HUDEP-2 (cell line): Measurements from ENCODE around the gene FAM169A.
"Not testable (repeated sequence)": the region's sequence is repeated elsewhere in the genome, so short reads cannot be mapped to it uniquely, and the experiment has no call there.

Source experiments
- DNase-seq, 76 experiments: peaks; one replicate each; lab custom pipeline; 2025; ENCODE audit not compliant: unreplicated experiment in 76 of 76; lab: John Stamatoyannopoulos, UW

Gene FAM169A

GRCh38 chr5:74810915-74811314 is 55.3 kb downstream of the FAM169A start:
- DNase-seq = no peak

GRCh38 chr5:74801941-74802340 is 64.2 kb downstream of the FAM169A start:
- DNase-seq = no peak

GRCh38 chr5:74801197-74801596 is 65.0 kb downstream of the FAM169A start:
- DNase-seq = no peak

GRCh38 chr5:74798977-74799911 is 66.9 kb downstream of the FAM169A start:
- DNase-seq = no peak

GRCh38 chr5:74791669-74792068 is 74.5 kb downstream of the FAM169A start:
- not testable (repeated sequence) for DNase-seq

GRCh38 chr5:74787424-74787823 is 78.8 kb downstream of the FAM169A start:
- DNase-seq = no peak

GRCh38 chr5:74786851-74787250 is 79.3 kb downstream of the FAM169A start:
- no peak for DNase-seq

GRCh38 chr5:74778609-74779008 is 87.6 kb downstream of the FAM169A start:
- no peak for DNase-seq

GRCh38 chr5:74772359-74772758 is 93.8 kb downstream of the FAM169A start:
- no peak for DNase-seq

- DNase-seq = peak in 11 of 76 experiments; percentile 2 to 41 (median 28)
Observed at GRCh38 chr5:74767579-74767913, 98.6 kb downstream of the FAM169A start.

- DNase-seq = peak in 75 of 76 experiments; percentile 14 to 92 (median 82)
Observed at GRCh38 chr5:74766849-74767578, 99.2 kb downstream of the FAM169A start, which contains the start of the genes GFM2 and NSA2. Gene GFM2, minus strand, starts transcription at chr5:74767117. Its CDS starts 3,375 bp downstream, at chr5:74763742. Gene NSA2, plus strand, starts transcription at chr5:74767249. Its CDS starts 112 bp downstream, at chr5:74767361.

GRCh38 chr5:74766418-74766848 is 99.8 kb downstream of the FAM169A start:
- peak in 25 of 76 experiments; percentile 3 to 59 (median 26) for DNase-seq

- no peak for DNase-seq
Observed at GRCh38 chr5:74765929-74766328, 100.3 kb downstream of the FAM169A start.

- DNase-seq = no peak
Observed at GRCh38 chr5:74765201-74765600, 101.0 kb downstream of the FAM169A start.

- DNase-seq = no peak
Observed at GRCh38 chr5:74763504-74763903, 102.7 kb downstream of the FAM169A start.

GRCh38 chr5:74762599-74762998 is 103.6 kb downstream of the FAM169A start:
- DNase-seq = peak in 2 of 76 experiments; percentile 0 to 5

GRCh38 chr5:74761241-74761640 is 104.9 kb downstream of the FAM169A start:
- no peak for DNase-seq

- DNase-seq = not testable (repeated sequence)
Observed at GRCh38 chr5:74748742-74749141, 117.4 kb downstream of the FAM169A start.

- DNase-seq = no peak
Observed at GRCh38 chr5:74738406-74738805, 127.8 kb downstream of the FAM169A start.

- DNase-seq = no peak
Observed at GRCh38 chr5:74736759-74737158, 129.4 kb downstream of the FAM169A start.
